Cardiac septum (tissue), 1 donor: ENCODE results near the gene SKP2. TPM values are rescaled to one million over a fixed set of nuclear protein-coding genes. Genes with fewer than 3 reads are reported as not detected.
"Not testable (repeated sequence)": the region's sequence is repeated elsewhere in the genome, so short reads cannot be mapped to it uniquely, and the experiment has no call there.

Experiments
- DNase-seq: peaks from one replicate; pipeline ENCODE4 v3.0.0-alpha.2; 2020; ENCODE audit warnings: low spot score
- intact Hi-C: fragments of 100-400 bp; cut with DNase I; formaldehyde crosslinking; loops from one replicate; pipeline ENCODE4 v1.14.0; 2022
- long read RNA-seq: library from polyadenylated mRNA; unstranded; transcript quantifications from one replicate; pipeline ENCODE4 v2.0.0, GENCODE V29; 2021
- total RNA-seq: library from RNA; stranded (reverse); fragmentation: NEBNext Ultra II Directional; extraction: Animal tissue kit (Norgen Biotek cat#: 25700); gene quantifications from one replicate; pipeline ENCODE4 v1.2.1, GENCODE V29; 2021
- donor health status: DM: no; HTN: no; CAD: no.

The SKP2 gene
- total RNA-seq: 3.7 TPM
- long read RNA-seq, partial matches to known transcripts: 0 of 2 reads
- long read RNA-seq, other reads (novel, unspliced or antisense): 0 of 2 reads

DNA sequence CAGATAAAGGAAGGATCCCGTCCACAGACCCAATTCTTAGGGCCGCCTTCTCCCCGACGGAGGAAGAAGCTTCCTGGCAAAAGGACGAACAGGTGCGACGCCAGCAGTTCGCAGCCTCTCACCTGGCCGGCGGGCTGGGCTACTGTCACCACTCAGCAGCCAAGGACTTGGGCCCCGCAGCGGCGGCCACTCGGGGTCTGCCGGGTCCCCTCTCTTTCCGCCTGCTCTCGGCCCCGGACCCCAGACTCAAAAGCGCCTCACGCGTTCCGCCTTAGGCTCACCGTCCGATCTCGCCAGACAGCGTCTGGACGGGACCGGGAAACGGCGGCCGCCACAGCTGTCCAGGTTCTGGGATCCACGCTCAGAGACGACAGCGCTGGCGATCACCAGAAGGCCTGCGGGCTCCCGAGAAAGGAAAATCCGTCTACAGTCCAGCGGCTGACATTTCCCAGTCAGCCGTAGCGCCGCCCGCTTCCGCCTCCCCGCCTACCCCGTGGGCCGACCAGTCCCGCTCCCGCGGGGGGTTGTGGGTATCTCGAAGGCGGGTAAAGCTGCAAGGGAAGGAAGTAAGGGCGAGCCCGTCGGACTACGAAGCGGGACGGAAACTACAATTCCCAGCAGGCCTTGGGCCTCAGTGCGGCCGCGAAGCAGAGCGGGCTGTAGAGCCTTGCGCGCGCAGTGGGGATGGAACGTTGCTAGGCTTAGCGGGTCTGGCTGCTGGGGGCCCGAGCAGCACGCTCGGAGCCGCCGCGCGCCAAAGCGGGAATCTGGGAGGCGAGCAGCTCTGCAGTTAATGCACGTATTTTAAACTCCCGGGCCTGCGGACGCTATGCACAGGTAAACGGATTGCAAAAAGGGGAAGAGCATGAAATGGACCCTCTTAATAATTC is at the start of gene SKP2, which contains the start of gene LMBRD2:
Gene SKP2, plus strand, starts transcription at position 678 of the 890 bp plus-strand sequence. Its CDS starts 152 bp downstream, at position 830.
Gene LMBRD2, minus strand, starts transcription at position 454 of the 890 bp plus-strand sequence. CDS start 8,538 bp downstream, outside the sequence.
- intact Hi-C loops: loop anchor here (1.0 kb wide), 1 partner anchor 90 kb away; the partner anchor contains the start of gene NADK2
- DNase-seq: peak; percentile 100

DNA sequence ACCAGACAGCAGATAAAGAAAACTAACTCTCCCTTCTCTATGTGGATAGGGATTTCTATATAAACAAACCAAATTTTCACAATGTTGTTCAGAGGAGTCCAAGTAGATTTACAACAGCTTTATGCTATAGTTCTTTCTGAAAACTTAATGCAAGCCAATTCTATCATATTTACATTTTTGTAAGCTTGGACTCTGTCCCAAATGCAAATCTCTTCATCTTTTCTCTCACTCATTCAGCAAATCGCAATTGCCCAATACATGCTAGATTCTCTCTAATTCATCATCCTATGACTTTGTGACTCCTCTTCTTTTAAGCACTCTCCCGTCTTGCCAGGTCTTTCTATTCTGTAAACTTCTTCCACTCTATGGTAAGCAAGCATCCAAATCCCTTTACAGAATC is 46.1 kb upstream of the SKP2 start:
- intact Hi-C loops: no loop called here
- DNase-seq: no peak

DNA sequence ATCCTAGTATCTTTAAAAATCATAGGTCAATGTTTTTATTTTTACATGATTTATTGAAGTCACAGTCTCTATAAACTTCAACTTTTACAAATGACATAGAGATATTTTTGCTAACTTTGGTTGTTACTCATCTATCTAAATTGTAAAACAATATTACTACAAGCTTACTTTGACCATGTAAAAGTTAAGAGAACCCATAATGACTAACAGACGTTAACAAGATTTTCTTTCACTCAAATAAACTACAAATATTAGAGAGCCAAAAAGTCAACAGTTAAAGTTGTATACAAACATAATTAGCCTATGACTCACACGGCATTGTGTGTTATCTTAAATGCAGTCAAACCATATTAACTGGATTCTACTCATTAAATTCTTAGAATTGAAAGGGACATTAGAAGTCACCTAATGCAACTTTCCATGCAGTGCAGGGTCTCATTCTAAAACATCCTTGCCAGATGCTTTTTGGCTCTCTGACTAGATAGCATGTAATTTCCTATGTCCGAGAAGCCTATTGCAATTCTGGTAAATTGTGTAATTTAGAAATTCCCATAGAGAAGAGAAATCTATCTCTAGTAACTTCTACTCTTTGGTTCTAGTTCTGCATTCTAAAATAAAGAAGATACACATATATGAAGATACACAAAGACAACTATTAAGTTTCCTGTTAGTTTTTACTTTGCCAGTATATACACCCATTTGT is 43.0 kb upstream of the SKP2 start:
- intact Hi-C loops: no loop called here
- no peak for DNase-seq

DNA sequence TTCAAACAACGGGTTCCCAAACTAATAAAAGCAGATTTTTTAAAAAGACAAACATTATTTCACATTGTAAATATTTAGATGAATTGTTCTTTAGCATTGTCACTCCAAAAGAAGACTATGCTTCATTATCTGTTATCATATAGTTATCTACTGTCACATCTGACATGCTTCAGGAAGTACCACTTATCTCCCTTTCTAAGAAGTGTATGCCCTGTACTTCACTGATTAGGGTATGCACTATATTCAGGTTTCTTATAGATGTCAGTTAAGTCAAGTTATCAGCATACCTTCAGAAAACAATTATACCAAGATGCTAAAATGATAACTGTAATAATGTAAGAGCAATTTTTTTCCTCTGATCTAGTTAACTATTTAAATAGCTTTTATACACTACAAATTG is 40.7 kb upstream of the SKP2 start:
- intact Hi-C loops: no loop called here
- no peak for DNase-seq

DNA sequence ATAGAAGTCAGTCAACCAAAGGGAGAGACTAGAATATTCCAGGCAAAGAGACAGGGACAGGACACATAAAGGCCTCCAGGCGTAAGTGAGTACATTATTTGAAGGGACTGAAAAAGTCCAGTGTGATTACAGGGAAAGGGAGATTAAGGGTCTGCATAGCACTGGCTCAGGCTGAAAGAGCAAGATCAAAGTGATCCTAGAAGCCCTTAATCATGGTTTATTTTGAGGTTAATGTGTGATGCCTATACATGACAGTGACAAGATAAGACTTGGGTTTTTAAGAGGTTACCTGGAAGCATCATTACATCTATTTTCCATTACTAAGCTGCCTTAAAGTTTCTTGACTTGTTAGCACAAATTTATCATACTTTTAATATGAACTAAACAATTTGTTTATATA is 26.0 kb upstream of the SKP2 start:
- DNase-seq: no peak
- intact Hi-C loops: no loop called here

DNA sequence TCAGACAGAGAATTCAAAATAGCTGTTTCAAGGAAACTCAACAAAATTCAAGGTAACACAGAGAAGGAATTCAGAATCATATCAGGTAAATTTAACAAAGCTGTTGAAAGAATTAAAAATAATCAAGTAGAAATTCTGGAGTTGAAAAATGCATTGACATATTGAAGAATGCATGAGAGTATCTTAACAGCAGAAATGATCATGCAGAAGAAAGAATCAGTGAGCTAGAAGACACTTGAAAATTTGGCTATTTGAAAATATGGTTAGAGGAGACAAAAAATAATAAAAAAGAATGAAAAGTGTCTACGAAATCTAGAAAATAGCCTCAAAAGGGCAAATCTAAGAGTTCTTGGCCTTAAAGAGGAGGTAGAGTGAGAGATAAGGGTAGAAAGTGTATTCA is 23.1 kb upstream of the SKP2 start:
- intact Hi-C loops: no loop called here

DNA sequence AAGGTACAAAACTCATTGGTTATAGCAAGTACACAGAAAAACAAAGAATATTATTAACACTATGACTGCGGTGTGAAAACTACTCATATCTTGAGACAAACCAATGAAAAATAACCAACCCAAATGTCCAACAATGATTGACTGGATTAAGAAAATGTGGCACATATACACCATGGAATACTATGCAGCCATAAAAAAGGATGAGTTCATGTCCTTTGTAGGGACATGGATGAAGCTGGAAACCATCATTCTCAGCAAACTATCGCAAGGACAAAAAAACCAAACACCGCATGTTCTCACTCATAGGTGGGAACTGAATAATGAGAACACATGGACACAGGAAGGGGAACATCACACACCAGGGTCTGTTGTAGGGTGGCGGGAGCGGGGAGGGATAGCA is 22.2 kb upstream of the SKP2 start:
- intact Hi-C loops, DNase-seq: not testable (repeated sequence)

More for the DNA sequence above, 23.1 kb upstream of the SKP2 start:
- DNase-seq: no peak

DNA sequence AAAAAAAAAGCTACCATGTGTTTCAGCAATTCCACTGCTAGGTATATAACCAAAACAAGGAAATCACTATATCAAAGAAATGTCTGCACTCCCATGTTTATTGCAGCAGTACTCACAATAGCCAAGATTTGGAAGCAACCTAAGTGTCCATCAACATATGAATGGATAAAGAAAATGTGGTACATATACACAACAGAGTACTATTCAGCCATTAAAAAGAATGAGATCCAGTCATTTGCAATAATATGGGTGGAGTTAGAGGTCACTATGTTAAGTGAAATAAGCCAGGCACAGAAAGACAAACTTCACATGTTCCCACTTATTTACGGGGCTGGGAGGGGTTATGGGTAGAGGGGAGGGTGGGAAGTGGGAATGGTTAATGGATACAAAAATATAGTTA is 18.9 kb upstream of the SKP2 start:
- DNase-seq, intact Hi-C loops: not testable (repeated sequence)

DNA sequence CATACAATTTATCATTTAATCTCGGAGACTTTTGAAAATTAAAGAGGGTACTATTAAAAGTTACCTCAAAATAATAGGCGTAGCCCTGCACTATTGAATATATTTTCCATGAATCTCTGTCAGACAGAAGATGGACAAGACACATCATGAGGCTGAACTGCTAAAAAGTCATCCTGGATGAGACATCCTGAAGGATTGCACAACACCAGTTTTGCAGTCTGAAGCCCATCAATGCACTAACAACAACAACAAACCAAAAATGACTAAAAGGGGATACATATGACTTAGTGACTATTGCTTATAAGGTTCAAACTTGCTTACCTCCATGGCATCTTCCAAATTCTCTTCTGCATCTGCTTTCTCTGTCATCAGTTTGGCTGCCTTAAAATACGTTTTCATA is 15.9 kb upstream of the SKP2 start:
- DNase-seq: no peak
- intact Hi-C loops: no loop called here

DNA sequence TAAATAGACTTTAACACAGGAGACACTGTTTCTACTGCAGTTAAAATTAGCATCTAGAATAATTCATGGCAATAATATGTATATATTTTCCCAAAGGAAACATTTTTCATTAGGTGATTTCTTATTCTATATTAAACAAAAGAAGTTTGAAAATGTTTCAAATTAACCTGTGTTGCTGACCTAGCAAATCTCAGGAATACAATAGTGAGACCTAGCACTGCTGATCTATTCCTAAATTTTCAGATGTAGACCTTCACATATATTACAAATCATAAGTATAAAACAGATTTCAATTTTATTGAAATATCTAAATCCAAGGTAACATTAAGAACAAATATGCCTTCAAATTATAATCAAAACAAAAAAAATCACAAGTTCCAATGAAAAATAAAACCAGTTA is 15.3 kb upstream of the SKP2 start:
- intact Hi-C loops: no loop called here
- DNase-seq: no peak

DNA sequence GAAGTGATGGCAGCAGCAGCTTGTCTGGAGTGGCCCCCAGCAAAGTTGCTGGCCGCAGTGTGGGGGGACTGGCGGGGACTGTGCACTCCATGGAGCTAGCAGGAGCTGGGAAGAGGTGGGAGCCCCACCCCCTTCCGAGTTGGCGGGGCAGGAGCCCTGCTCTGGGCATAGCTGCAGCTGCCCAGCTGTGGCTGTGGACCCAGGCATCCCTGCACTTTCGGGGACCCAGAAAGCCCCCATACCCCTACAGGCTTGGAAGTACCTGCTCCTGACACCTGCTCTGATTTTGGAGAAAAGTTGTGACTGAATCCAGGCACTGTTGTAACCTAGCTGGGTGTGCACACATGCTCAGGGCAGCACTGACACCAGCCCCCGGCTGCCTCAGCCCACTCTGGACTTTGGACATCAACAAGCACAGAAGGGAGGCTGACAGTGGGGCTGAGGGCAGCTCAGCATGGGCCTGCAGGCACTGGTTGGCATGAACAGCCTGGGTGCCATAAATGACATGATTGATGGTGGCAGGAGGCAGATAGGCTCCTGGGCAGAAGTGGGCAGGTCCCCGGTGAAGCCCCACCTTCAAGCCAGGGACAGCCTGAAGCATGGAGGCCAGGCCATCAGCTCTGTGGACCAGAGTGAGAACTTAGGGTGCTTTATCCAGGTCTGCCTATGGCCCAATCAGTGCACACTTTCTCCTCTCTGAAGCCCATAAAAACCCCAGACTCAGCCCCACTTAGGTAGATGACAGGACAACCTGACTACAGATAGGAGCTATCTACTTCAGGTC is 12.8 kb upstream of the SKP2 start:
- intact Hi-C loops: no loop called here
- DNase-seq: no peak

DNA sequence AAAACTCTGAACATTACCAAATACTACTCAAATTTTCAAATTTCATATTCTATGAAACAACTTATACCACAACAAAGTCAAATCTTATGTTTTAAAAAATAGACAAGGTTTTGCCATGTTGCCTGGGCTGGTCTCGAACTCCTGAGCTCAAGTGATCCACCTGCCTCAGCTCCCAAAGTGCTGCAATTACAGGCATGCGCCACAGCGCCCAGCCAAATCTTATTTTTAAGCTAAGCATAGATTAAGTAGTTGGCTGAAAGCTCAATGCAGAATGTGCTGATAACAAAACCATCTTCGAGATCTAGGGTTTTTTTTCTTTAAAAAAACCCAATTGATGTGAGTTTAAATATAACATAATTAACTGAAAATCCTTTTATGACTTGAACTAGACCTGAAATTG is 6.6 kb upstream of the SKP2 start:
- no peak for DNase-seq
- intact Hi-C loops: no loop called here

DNA sequence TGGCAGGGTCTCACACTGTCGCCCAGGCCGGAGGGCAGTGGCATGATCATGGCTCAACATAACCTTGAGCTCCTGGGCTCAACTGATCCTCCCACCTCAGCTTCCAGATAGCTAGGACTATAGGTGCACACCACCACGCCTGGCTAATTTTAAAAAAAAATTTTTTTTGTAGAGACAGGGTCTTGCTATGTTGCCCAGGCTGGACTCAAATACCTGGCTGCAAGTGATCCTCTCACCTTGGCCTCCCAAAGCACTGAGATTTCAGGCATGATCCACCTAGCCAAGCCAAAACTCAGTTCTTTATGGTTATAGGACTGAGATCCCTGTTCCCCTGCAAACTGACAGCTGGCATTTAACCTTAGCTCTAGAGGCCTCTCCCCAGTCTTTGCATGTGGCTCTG is 5.5 kb upstream of the SKP2 start:
- intact Hi-C loops: no loop called here
- DNase-seq: no peak

DNA sequence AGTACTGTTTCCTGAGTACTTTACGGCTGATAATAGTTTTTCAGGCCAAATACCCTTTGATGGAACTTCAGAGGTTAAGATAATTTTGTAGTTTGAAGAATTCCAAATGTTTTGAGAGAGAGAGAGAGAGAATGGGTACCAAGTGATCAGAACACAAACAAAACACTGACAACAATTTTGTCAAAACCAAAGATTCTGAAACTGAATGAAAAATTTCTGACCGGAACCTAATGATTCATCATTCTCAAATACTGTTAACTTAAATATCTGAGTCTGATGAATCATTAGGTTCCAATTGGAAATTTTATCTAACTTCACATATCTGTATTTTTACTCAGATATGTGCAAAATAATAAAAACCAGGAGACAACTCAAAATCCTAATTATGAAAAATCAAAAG is 4.2 kb upstream of the SKP2 start:
- intact Hi-C loops: no loop called here
- DNase-seq: no peak

DNA sequence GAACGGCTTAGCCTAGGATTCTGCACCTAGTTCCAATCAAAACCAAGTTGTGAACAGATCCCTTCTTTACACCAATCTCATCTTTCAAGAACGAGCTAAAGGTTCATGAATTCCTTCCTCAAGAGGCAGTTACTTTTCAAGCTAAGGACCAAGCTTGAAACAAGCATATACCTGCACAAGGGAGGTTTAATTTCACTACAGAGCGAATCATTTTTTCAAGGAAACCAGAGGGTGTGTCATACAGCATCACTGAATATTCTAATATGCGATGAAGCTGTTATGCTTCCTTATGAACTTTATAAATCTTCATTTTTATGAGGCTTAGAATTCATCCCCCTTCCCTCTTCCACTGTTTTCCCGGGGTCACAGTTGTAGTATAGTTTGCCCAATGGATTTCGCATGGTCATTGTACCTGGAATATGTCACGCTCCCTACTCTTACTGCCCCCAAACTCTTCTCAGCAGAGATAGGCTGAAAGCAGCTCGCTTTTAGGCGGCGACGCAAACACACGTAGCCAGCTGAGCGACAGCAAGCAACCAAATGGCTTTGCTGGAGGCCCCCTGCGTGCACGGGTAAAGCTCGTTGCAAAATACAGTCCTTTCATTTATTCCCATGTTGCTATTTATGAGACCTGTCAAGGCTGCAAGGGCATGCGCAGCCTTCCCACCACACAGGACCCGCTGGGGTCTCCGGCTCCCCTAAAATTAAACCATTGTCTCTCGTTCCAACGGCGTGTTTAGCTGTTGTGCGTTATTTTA is 1.1 kb upstream of the SKP2 start:
- DNase-seq: no peak
- intact Hi-C loops: no loop called here

DNA sequence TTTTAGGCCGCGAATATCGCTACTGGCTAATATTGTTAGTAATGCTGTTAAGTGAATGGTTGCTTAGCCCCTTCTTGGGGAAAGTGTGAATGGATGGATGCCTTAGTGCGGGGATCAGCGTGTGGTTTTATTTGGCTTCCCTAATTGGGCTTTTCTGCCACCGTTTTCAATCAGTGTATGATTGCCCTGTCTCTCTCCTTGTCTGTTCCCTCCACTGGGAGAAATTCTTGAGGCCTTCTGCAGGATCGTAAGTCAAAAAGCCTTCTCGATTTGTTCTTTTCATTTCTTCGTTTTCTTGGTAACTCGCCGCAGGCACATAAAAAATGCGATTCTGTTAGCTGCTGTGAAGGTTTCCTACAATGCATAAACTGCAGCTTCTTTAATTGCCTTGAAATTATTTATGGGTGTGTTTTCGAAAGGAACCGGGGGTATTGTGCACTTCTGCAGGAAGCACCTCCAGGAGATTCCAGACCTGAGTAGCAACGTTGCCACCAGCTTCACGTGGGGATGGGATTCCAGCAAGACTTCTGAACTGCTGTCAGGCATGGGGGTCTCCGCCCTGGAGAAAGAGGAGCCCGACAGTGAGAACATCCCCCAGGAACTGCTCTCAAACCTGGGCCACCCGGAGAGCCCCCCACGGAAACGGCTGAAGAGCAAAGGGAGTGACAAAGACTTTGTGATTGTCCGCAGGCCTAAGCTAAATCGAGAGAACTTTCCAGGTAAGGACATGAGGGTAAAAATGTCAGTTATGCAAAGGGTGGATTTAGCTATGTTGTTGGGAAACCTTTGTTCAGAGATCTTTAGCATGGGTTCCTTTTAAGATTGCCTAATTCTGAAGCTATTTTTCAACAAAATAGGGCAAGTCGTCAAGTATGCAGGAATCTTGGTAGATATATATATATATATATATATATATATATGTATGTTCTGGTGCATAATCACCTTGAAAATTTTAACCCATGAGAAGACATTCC is 700 bp downstream of the SKP2 start:
- intact Hi-C loops: loop anchor here (1.0 kb wide), 1 partner anchor 89 kb away; the partner anchor contains the start of gene NADK2
- DNase-seq: no peak

DNA sequence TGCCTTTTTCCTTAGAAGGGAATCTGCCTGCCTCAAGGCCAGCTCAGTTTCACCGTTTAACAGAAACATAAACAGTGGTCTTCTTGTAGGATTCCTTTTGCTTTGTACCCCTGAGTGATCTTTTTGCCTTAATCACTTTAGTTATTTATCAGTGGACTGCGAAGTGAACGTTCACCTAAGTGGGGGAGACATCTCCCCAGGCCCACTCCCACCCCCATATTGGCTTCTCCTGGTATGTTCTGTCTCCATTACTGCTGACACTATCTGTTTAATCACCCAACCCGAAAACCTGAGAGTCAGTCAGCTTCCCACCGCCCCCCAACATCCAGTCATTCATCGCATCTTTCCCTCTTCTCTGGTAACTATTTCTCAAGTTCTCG is 1.4 kb downstream of the SKP2 start:
- intact Hi-C loops: no loop called here
- DNase-seq: no peak

DNA sequence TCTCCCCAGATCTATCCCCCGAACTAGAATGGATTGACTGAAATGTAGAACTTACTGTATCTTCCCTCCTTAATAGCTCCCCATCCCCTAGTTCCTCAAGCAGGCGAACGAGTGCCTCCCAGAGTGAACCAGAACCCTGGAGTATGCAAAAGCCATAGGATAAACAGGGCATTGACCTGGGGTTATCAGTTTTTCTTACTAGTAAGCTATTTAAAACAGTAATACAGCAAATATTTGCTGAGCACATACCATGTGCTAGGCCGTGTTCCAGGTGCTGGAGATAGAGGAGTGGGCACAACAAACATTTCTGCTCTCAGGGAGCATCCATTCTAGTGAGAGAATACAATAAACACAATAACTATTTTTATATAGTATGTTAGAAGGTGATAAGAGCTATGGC is 1.8 kb downstream of the SKP2 start:
- DNase-seq: no peak
- intact Hi-C loops: no loop called here
